BE2C (cell line): ENCODE results near the gene PCDH12.

Experiments
- DNase-seq: peaks from one replicate; pipeline ENCODE4 v3.0.0-alpha.2; 2020
- H3K27me3 ChIP-seq: fragments of 250-450 bp; sonication (Bioruptor Pico); 2 replicates; pipeline ENCODE4 v1.5.1; 2020; ENCODE audit warnings: mild to moderate bottlenecking
- H3K36me3 ChIP-seq: fragments of 250-450 bp; sonication (Bioruptor Pico); 2 replicates; pipeline ENCODE4 v1.5.1; 2020; ENCODE audit warnings: mild to moderate bottlenecking
- H3K4me1 ChIP-seq: fragments of 250-450 bp; sonication (Bioruptor Pico); 2 replicates; pipeline ENCODE4 v1.5.1; 2020
- H3K4me3 ChIP-seq: 2 replicates; pipeline ENCODE4 v1.5.1; 2011; ENCODE audit warnings: low read depth, low read length
- H3K9me3 ChIP-seq: fragments of 250-450 bp; sonication (Bioruptor Pico); 2 replicates; pipeline ENCODE4 v1.5.1; 2020
- CTCF ChIP-seq: IDR thresholded peaks from 2 replicates; pipeline ENCODE4 v1.5.1; 2012; ENCODE audit warnings: mild to moderate bottlenecking, low read depth, low read length

Gene PCDH12

GRCh38 chr5:141913560-141914198 is 44.3 kb downstream of the PCDH12 start:
- DNase-seq: no peak
- no peaks in the 10 kb centered on the region for H3K9me3 ChIP-seq
- peaks cover 5% of the 10 kb centered on the region for H3K4me1 ChIP-seq
- H3K36me3 ChIP-seq: no peaks in the 10 kb centered on the region
- no peaks in the 10 kb centered on the region for H3K27me3 ChIP-seq
- TF ChIP-seq CTCF: no peak
- peak overlapping the region; percentile 47 for H3K4me3 ChIP-seq

GRCh38 chr5:141910271-141910673 is 47.7 kb downstream of the PCDH12 start:
- Histone ChIP-seq H3K4me1 (peaks cover 5% of the 10 kb centered on the region), H3K36me3 (no peaks in the 10 kb centered on the region), H3K27me3 (no peaks in the 10 kb centered on the region), H3K4me3 (no peak overlapping the region), H3K9me3 (no peaks in the 10 kb centered on the region)
- TF ChIP-seq CTCF: no peak
- peak; percentile 27 for DNase-seq

GRCh38 chr5:141909212-141909611 is 48.8 kb downstream of the PCDH12 start:
- Histone ChIP-seq H3K27me3 (no peaks in the 10 kb centered on the region), H3K4me3 (no peak overlapping the region), H3K36me3 (no peaks in the 10 kb centered on the region), H3K9me3 (no peaks in the 10 kb centered on the region), H3K4me1 (peaks cover 5% of the 10 kb centered on the region)
- no peak for TF ChIP-seq CTCF
- no peak for DNase-seq

GRCh38 chr5:141908796-141909195 is 49.2 kb downstream of the PCDH12 start:
- peaks cover 3% of the 10 kb centered on the region for H3K4me1 ChIP-seq
- H3K36me3 ChIP-seq: no peaks in the 10 kb centered on the region
- H3K4me3 ChIP-seq: no peak overlapping the region
- DNase-seq: no peak
- no peaks in the 10 kb centered on the region for H3K9me3 ChIP-seq
- no peak for TF ChIP-seq CTCF
- H3K27me3 ChIP-seq: no peaks in the 10 kb centered on the region

- Histone ChIP-seq H3K27me3 (no peaks in the 10 kb centered on the region), H3K4me3 (no peak overlapping the region), H3K4me1 (peaks cover 13% of the 10 kb centered on the region), H3K36me3 (no peaks in the 10 kb centered on the region), H3K9me3 (no peaks in the 10 kb centered on the region)
- TF ChIP-seq CTCF: no peak
- no peak for DNase-seq
These were observed 51.0 kb downstream of the PCDH12 start for GRCh38 chr5:141906972-141907371.

- no peaks in the 10 kb centered on the region for H3K36me3 ChIP-seq
- no peak overlapping the region for H3K4me3 ChIP-seq
- no peaks in the 10 kb centered on the region for H3K9me3 ChIP-seq
- no peaks in the 10 kb centered on the region for H3K27me3 ChIP-seq
- TF ChIP-seq CTCF: no peak
- DNase-seq: no peak
- H3K4me1 ChIP-seq: peaks cover 18% of the 10 kb centered on the region
These were observed 51.5 kb downstream of the PCDH12 start for GRCh38 chr5:141906517-141906916.
